Uterus (tissue), 2 donors: Measurements from ENCODE around the gene AGPAT3.

Experiments
- POLR2A ChIP-seq, 2 donors: fragments of 450-650 bp; IDR thresholded peaks; one replicate each; pipeline ENCODE4 v1.6.1; 2016; ENCODE audit warnings: antibody characterized with exemption in 2 of 2, mild to moderate bottlenecking in 1 of 2, moderate library complexity in 1 of 2
- TF ChIP-seq, protein P1 (sequence below), 4 experiments: fragments of 200-600 bp in 2 of 4; fragments of 450-650 bp in 2 of 4; sonication (generic) in 2 of 4; IDR thresholded peaks; one replicate each; pipeline ENCODE4 v1.5.1; 2016 to 2019; ENCODE audit warnings: antibody characterized with exemption in 4 of 4, mild to moderate bottlenecking in 2 of 4, moderate library complexity in 1 of 4

GRCh38 chr21:43842742-43843141 is 22.3 kb upstream of the AGPAT3 start:
- TF ChIP-seq, protein P1, sequence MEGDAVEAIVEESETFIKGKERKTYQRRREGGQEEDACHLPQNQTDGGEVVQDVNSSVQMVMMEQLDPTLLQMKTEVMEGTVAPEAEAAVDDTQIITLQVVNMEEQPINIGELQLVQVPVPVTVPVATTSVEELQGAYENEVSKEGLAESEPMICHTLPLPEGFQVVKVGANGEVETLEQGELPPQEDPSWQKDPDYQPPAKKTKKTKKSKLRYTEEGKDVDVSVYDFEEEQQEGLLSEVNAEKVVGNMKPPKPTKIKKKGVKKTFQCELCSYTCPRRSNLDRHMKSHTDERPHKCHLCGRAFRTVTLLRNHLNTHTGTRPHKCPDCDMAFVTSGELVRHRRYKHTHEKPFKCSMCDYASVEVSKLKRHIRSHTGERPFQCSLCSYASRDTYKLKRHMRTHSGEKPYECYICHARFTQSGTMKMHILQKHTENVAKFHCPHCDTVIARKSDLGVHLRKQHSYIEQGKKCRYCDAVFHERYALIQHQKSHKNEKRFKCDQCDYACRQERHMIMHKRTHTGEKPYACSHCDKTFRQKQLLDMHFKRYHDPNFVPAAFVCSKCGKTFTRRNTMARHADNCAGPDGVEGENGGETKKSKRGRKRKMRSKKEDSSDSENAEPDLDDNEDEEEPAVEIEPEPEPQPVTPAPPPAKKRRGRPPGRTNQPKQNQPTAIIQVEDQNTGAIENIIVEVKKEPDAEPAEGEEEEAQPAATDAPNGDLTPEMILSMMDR (IDR thresholded peaks at IDR 0.05), result no peak
- TF ChIP-seq POLR2A (IDR thresholded peaks at IDR 0.05), result no peak
